ENCODE measurements around the gene CRYZL1. TPM values are rescaled to one million over a fixed set of nuclear protein-coding genes. Genes with fewer than 3 reads are reported as not detected.
A peak's percentile ranks its signal among the peaks of the same experiment; 100 is the strongest.

CRYZL1 gene
- total RNA-seq, 3 donors from 2014 or later = 20.8 to 23.0 (median 22.8) TPM

DNA sequence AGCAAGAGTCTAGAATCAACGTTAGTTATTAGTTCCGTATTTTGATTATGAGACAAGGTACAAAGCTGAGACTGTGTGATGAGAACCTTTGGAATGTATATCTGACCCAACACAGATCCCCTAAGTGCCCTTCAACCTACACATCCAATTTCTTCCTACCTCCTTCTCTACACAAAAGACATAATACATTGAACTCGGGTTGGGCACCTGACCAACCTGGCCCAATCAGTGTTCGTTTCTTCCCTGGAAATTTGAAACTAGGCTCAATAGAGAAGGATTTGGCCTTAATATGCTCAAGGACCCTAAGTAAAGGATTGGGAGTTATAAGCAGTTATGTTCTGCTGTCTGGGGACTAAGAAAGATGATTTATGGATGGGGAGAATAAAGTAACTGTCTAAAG, 12.9 kb upstream of the CRYZL1 start:
- H3K9me3 Mint-ChIP-seq = no peaks in the 10 kb centered on the region
- H3K36me3 Mint-ChIP-seq (ENCODE audit: insufficient read depth) = no peaks in the 10 kb centered on the region
- no peak for DNase-seq
- no peak for ATAC-seq
- H3K4me1 Mint-ChIP-seq (ENCODE audit: low read depth) = no peaks in the 10 kb centered on the region
- no peak overlapping the region for H3K4me3 Mint-ChIP-seq
- H3K27me3 Mint-ChIP-seq (ENCODE audit: low read depth) = peaks cover 12% of the 10 kb centered on the region

DNA sequence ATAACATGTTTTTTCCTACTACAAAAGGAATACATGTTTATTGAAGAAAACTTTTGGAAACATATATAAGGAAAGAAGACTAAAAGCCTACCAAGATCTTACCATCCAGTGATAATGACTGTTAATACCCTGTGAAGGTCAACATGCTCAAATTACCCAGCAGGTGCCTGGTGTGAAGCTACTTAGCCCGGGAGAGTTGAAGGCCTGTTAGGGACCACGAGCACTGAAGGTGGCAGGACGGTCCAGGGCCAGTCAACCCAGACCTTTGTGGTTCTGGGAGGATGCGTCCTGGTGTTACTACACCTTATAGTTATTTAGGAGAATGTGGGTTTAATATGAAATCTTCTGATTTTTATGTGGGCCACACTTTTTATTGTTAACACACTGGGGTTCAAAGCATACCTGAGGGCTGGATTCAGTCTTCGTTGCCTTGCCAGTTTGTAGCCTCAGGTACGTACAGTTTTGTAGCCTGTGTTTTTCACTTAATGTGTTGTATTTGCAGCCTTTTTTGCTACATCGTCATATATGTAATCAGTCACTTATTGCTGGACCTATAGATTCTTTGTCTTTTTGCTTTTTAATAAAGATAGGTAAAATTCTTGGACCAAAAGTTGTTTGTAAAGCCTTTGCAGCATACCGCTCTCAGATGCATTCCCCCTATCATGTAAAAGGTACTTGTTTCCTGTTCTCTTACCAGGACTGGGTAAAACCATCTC, 10.6 kb upstream of the CRYZL1 start:
- peaks cover 5% of the 10 kb centered on the region for H3K27me3 Mint-ChIP-seq (ENCODE audit: low read depth)
- no peak overlapping the region for H3K4me3 Mint-ChIP-seq
- no peaks in the 10 kb centered on the region for H3K9me3 Mint-ChIP-seq
- no peaks in the 10 kb centered on the region for H3K4me1 Mint-ChIP-seq (ENCODE audit: low read depth)
- H3K36me3 Mint-ChIP-seq (ENCODE audit: insufficient read depth) = no peaks in the 10 kb centered on the region
- DNase-seq (no peak), ATAC-seq (no peak)

GRCh38 chr21:33650929-33651509, 9.5 kb upstream of the CRYZL1 start:
- Mint-ChIP-seq H3K9me3 (no peaks in the 10 kb centered on the region), H3K36me3 (ENCODE audit: insufficient read depth) (no peaks in the 10 kb centered on the region), H3K27me3 (ENCODE audit: low read depth) (peaks cover 4% of the 10 kb centered on the region), H3K4me1 (ENCODE audit: low read depth) (no peaks in the 10 kb centered on the region), H3K4me3 (no peak overlapping the region)
- DNase-seq = no peak
- no peak for ATAC-seq

GRCh38 chr21:33650230-33650629, 8.7 kb upstream of the CRYZL1 start:
- Mint-ChIP-seq H3K4me3 (no peak overlapping the region), H3K9me3 (no peaks in the 10 kb centered on the region), H3K36me3 (ENCODE audit: insufficient read depth) (no peaks in the 10 kb centered on the region), H3K4me1 (ENCODE audit: low read depth) (no peaks in the 10 kb centered on the region), H3K27me3 (ENCODE audit: low read depth) (peaks cover 2% of the 10 kb centered on the region)
- ATAC-seq (no peak), DNase-seq (no peak)

GRCh38 chr21:33648555-33648954, 7.0 kb upstream of the CRYZL1 start:
- no peak for DNase-seq
- Mint-ChIP-seq H3K4me1 (ENCODE audit: low read depth) (peaks cover 2% of the 10 kb centered on the region), H3K36me3 (ENCODE audit: insufficient read depth) (no peaks in the 10 kb centered on the region), H3K9me3 (no peaks in the 10 kb centered on the region), H3K27me3 (ENCODE audit: low read depth) (peaks cover 16% of the 10 kb centered on the region), H3K4me3 (no peak overlapping the region)
- ATAC-seq = no peak

DNA sequence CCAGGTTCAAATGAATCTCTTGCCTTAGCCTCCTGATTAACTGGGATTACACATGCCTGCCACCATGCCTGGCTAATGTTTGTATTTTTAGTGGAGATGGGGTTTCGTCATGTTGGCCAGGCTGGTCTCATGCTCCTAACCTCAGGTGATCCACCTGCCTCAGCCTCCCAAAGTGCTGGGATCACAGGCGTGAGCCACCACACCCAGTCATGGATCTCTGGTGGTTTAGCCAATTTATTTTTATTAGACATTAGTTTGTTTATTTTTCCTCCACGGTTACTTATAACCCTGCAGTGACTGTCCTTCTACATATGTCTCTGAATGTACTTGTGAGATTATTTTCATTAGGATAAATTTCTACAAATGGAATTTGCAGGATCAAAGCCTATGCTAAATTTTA, 6.0 kb upstream of the CRYZL1 start:
- Mint-ChIP-seq H3K36me3 (ENCODE audit: insufficient read depth) (no peaks in the 10 kb centered on the region), H3K4me1 (ENCODE audit: low read depth) (peaks cover 5% of the 10 kb centered on the region)
- no peak for DNase-seq

DNA sequence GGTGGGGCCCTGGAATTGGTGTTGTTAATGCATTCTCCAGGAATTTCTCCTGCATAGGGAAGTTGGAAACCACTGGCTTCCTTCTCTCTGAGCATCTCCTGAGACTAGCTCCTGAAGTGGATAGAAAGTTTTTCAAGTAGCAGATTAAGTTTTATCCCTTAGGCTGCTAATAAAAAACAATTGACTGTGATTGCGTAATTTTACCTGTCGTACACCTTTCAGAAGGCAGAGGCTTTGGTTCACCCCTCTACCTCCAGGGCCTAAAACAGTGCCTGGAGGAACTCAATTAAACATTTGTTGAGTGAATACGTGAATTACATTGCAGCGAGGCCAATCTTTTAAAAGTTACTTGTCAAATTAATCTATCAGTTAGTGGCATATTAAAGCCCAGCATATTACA, 4.2 kb upstream of the CRYZL1 start:
- no peaks in the 10 kb centered on the region for H3K9me3 Mint-ChIP-seq
- H3K36me3 Mint-ChIP-seq (ENCODE audit: insufficient read depth) = no peaks in the 10 kb centered on the region
- H3K4me1 Mint-ChIP-seq (ENCODE audit: low read depth) = peaks cover 11% of the 10 kb centered on the region
- H3K4me3 Mint-ChIP-seq = no peak overlapping the region
- H3K27me3 Mint-ChIP-seq (ENCODE audit: low read depth) = peaks cover 19% of the 10 kb centered on the region
- DNase-seq (no peak), ATAC-seq (no peak)

More for the DNA sequence above, 6.0 kb upstream of the CRYZL1 start:
- Mint-ChIP-seq H3K9me3 (no peaks in the 10 kb centered on the region), H3K4me3 (no peak overlapping the region), H3K27me3 (ENCODE audit: low read depth) (peaks cover 21% of the 10 kb centered on the region)
- ATAC-seq = no peak

DNA sequence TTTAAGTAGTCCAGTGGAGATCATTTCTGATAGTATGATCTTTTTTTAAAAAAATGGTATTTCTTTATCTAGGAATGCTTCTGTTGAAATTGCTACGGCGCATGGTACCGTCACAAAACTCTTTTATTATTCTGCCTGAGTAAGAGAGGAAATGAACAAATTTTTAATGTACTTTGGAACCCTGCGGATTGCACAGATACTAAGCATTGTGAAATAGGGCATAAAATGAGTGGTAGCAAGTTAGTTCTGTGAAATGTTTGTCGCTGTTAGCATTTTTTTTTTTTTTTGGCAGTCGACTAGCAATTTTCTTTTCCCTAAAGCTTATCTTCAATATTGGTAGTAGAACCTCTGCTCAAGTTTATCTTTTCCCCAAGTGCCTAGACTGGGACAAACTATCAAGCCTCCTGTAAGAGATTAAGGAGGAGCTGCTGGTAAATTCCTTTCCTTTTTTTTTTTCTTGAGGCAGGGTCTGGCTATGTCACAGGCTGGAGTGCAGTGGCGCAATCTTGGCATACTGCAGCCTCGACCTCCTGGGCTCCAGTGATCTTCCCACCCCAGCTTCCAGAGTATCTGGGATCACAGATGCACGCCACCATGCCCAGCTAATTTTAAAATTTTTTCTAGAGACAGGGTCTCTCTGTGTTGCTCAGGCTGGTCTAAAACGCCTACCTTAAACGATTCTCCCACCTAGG, 3.0 kb upstream of the CRYZL1 start:
- Mint-ChIP-seq H3K9me3 (no peaks in the 10 kb centered on the region), H3K4me1 (ENCODE audit: low read depth) (peaks cover 15% of the 10 kb centered on the region), H3K27me3 (ENCODE audit: low read depth) (peaks cover 19% of the 10 kb centered on the region), H3K4me3 (no peak overlapping the region), H3K36me3 (ENCODE audit: insufficient read depth) (no peaks in the 10 kb centered on the region)
- ATAC-seq (no peak), DNase-seq (no peak)

DNA sequence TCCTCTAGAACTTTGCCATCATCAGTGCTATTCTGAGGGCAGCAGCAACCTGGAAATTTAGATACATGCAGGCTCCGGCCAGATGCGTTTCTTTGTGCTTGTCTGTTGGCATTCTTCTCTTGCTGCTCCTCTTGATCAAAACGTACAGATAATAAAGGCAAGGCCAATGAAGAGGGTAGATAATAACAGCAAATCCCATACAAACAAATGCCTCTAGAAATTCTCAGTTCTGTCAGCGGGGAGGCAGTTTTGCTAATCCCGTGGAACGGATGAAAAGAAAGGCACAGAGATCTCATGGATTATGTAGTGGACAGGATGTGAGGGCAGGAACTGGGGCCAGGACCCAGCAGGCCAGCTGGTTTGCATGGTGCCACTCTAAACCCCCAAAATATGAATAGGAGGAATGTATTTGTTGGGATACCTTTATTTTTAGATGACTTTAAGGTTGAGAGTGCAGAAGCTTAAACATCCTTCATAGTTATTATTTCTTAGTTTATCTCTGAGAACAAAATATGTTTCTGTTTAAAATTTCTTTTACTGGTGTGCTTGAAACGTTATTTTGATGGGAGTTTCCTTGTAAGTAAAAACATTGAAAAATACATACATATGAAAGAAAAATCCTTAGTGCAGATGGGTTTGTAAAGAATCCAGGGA, 2.2 kb upstream of the CRYZL1 start:
- Mint-ChIP-seq H3K9me3 (no peaks in the 10 kb centered on the region), H3K27me3 (ENCODE audit: low read depth) (peaks cover 19% of the 10 kb centered on the region), H3K36me3 (ENCODE audit: insufficient read depth) (no peaks in the 10 kb centered on the region), H3K4me3 (peak overlapping the region; percentile 88), H3K4me1 (ENCODE audit: low read depth) (peaks cover 15% of the 10 kb centered on the region)
- ATAC-seq = no peak
- DNase-seq = no peak

DNA sequence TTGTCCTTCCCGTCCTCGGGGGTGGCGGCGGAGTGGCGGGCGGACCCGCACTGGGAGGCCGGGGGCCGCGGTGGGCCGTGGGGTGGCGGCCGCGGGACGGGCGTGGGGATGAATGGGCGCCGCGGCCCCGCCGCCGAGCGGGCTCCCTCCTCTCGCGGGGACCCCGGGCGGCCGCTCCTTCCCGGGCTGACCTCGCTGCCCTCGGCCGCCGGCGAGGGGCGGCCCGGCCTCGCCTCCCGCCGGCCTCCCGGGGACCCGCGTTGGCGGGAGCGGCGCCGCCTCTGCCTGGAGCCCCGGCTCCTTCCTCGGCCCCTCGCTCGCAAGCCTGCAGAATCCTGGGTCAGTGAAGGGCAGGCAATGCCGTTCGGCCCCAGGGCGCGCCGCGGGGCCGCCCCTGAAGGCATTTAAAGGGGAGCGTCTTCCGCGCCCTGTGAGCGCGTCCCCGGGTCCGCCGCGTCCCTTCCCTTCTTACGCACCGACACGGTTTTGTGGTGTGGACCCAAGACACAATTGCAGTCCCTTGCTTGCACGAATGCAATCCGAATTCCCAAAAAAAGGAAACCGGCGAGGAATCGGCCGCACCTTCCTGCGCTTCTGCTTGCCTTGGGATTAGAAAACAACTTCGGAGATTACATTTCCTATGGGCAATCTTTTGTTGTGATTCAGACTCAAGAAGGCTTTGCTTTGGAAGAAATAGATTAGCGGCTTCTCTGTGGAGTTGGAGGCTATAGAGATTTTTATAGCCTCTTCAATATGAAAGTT, 1.5 kb upstream of the CRYZL1 start:
- peak; percentile 10 for DNase-seq
- Mint-ChIP-seq H3K27me3 (ENCODE audit: low read depth) (peaks cover 19% of the 10 kb centered on the region), H3K36me3 (ENCODE audit: insufficient read depth) (no peaks in the 10 kb centered on the region), H3K4me3 (peak overlapping the region; percentile 88), H3K9me3 (no peaks in the 10 kb centered on the region), H3K4me1 (ENCODE audit: low read depth) (peaks cover 15% of the 10 kb centered on the region)
- ATAC-seq = no peak

DNA sequence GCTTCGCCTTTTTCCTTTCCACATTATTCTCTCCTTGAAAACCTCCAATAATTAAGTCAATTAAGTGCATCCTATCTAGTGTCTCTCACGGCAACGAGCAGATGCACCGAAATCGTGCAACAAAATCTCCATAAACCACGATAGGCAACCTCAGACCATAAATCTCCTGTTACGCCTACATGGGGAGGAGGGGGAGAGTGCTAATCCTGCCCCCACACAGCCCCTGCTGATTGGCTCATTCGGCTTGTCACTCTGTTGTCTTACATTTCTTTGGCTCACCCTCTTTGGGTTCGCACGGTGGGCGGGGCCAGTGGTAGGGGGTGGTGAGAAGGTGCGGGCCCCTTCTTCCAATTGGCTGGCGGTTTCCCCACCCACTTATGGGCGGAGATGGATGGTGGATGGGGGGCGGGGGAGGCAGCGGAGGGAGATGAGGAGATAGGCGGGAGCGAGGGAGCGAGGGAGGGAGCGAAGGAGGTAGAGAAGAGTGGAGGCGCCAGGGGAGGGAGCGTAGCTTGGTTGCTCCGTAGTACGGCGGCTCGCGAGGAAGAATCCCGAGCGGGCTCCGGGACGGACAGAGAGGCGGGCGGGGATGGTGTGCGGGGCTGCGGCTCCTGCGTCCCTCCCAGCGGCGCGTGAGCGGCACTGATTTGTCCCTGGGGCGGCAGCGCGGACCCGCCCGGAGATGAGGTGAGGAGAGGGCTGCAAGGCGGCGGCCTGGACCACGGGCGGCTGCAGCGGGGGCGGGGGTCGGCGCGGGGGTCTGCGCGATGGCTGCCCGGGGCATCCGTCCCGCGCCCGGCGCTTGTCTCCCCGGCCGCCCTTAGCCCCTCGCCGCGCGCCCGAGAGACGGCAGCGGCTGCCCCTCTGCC, 720 bp upstream of the CRYZL1 start, which contains the start of gene ITSN1:
Gene ITSN1 (plus strand): TSS at position 475 of the 869 bp plus-strand sequence. CDS start 76,328 bp downstream, outside the sequence.
- Mint-ChIP-seq H3K36me3 (ENCODE audit: insufficient read depth) (peaks cover 3% of the 10 kb centered on the region), H3K4me3 (peak within 1 kb of the TSS; percentile 88), H3K27me3 (ENCODE audit: low read depth) (peaks cover 19% of the 10 kb centered on the region), H3K9me3 (no peaks in the 10 kb centered on the region), H3K4me1 (ENCODE audit: low read depth) (peaks cover 17% of the 10 kb centered on the region)
- ATAC-seq (peak; percentile 89), DNase-seq (peak; percentile 100)

DNA sequence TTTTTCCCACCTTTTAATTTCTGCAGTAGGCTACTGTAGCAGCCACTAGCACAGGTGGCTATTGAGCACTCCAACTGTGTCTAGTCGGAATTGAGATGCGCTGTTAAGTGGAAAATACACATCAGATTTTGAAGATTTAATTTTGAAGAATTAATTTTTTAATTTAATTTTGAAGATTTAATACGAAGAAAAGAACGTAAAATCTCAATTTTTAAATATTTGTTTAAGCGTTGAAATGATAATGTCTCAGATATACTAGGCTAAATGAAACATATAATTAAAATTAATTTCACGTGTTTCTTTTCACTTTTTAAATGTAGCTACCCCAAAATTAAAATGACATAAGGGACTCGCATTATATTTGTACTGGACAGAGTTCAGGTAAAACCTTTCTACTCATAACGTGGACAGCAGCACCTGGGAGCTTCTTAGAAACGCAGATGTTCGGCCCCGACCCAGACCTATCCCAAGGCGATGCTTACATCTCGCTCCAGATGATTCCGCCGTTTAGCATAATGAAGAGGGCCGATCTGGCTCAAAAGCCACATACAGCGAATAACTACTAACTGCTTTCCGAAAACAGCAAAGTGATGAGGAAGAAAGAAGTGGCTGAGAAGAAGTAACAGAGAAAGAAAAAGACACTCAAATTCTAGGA, 717 bp downstream of the CRYZL1 start:
- DNase-seq = no peak
- Mint-ChIP-seq H3K9me3 (no peaks in the 10 kb centered on the region), H3K36me3 (ENCODE audit: insufficient read depth) (peaks cover 4% of the 10 kb centered on the region)

DNA sequence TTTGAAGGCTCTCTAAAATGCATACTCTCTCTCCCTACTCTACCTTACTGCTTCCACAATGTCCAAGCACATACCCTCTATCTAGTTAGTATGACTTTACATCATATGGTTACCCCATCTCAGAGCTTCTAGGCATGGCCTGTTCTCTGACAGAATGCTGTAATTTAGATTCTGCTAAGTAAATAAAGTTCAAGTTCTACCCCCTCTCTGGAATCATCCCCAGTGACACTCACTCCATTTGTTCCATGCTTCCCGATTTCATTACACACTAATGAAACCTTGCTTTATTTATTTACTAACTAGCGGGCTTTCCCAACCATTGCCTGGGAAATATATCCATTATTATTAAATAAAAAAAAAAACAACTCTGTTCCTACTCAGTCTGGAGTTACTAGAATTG, 7.3 kb downstream of the CRYZL1 start:
- Mint-ChIP-seq H3K4me3 (no peak overlapping the region), H3K9me3 (no peaks in the 10 kb centered on the region), H3K4me1 (ENCODE audit: low read depth) (peaks cover 3% of the 10 kb centered on the region), H3K27me3 (ENCODE audit: low read depth) (no peaks in the 10 kb centered on the region), H3K36me3 (ENCODE audit: insufficient read depth) (peaks cover 16% of the 10 kb centered on the region)
- DNase-seq (no peak), ATAC-seq (no peak)

More for the DNA sequence above, 717 bp downstream of the CRYZL1 start:
- Mint-ChIP-seq H3K4me1 (ENCODE audit: low read depth) (peaks cover 18% of the 10 kb centered on the region), H3K27me3 (ENCODE audit: low read depth) (peaks cover 19% of the 10 kb centered on the region), H3K4me3 (peak overlapping the region; percentile 86)
- ATAC-seq = no peak
